HepG2 (cell line): ENCODE data around the gene CLIC1. TPM values are rescaled to one million over a fixed set of nuclear protein-coding genes. Genes with fewer than 3 reads are reported as not detected.

ENCODE experiments used
- AGO1 ChIP-seq: fragments of 200-400 bp; formaldehyde crosslinking; IDR thresholded peaks from 2 replicates; pipeline ENCODE4 v1.6.1; 2017; ENCODE audit warnings: mild to moderate bottlenecking, low read depth, low read length, moderate library complexity; ENCODE audit not compliant: poor library complexity, severe bottlenecking
- CCAR2 ChIP-seq: fragments of 200-400 bp; formaldehyde crosslinking; optimal IDR thresholded peaks from 2 replicates; pipeline ENCODE3; 2018; ENCODE audit warnings: low read depth, mild to moderate bottlenecking, low read length, moderate library complexity
- ELF1 ChIP-seq: sonication (generic); formaldehyde crosslinking; IDR thresholded peaks from 2 replicates; pipeline ENCODE4 v1.4.0; 2020; ENCODE audit warnings: missing genetic modification reagents
- GATAD1 ChIP-seq: IDR thresholded peaks from 2 replicates; pipeline ENCODE4 v1.6.1; 2016; ENCODE audit warnings: missing genetic modification reagents, missing compliant biosample characterization
- JDP2 ChIP-seq: sonication (generic); formaldehyde crosslinking; IDR thresholded peaks from 2 replicates; pipeline ENCODE4 v1.8.1; 2022; ENCODE audit warnings: missing genetic modification reagents, borderline replicate concordance
- KDM2A ChIP-seq: sonication (generic); formaldehyde crosslinking; IDR thresholded peaks from 2 replicates; pipeline ENCODE4 v1.4.0; 2020; ENCODE audit warnings: low read depth, missing genetic modification reagents, borderline replicate concordance
- KLF12 ChIP-seq: sonication (generic); formaldehyde crosslinking; IDR thresholded peaks from 2 replicates; pipeline ENCODE4 v1.4.0; 2020; ENCODE audit warnings: missing genetic modification reagents, borderline replicate concordance
- LCORL ChIP-seq, 2 experiments: fragments of 450-650 bp in 1 of 2; sonication (generic) in 1 of 2; formaldehyde crosslinking in 1 of 2; IDR thresholded peaks; 2 replicates each; pipeline versions ENCODE4 v1.5.0 to v1.6.1; 2017 to 2020; ENCODE audit warnings: antibody characterized with exemption in 1 of 2, missing genetic modification reagents in 1 of 2
- NR3C1 ChIP-seq: sonication (generic); formaldehyde crosslinking; IDR thresholded peaks from 2 replicates; pipeline ENCODE4 v1.4.0; 2020; ENCODE audit warnings: missing genetic modification reagents
- RNF2 ChIP-seq: fragments of 450-650 bp; conservative IDR thresholded peaks from 2 replicates; pipeline ENCODE4 v1.6.1; 2016; ENCODE audit warnings: low read depth
- SRSF1 ChIP-seq: fragments of 200-400 bp; formaldehyde crosslinking; optimal IDR thresholded peaks from 2 replicates; pipeline ENCODE3; 2017; ENCODE audit warnings: mild to moderate bottlenecking, low read depth, low read length, moderate library complexity
- STAG1 ChIP-seq: sonication (generic); formaldehyde crosslinking; IDR thresholded peaks from 2 replicates; pipeline ENCODE4 v1.4.0; 2020; ENCODE audit warnings: missing genetic modification reagents
- TBL1XR1 ChIP-seq: fragments of 150-350 bp; IDR thresholded peaks from 2 replicates; pipeline ENCODE4 v1.6.1; 2014; ENCODE audit warnings: borderline replicate concordance, low read length; ENCODE audit not compliant: partially characterized antibody
- TCF12 ChIP-seq, 2 experiments: fragments of 450-650 bp in 1 of 2; sonication (generic) in 1 of 2; formaldehyde crosslinking in 1 of 2; IDR thresholded peaks; 2 replicates each; pipeline versions ENCODE4 v1.6.1 to v1.8.0; 2017 to 2022; ENCODE audit warnings: antibody characterized with exemption in 1 of 2, mild to moderate bottlenecking in 1 of 2, missing genetic modification reagents in 1 of 2, moderate library complexity in 1 of 2
- TRAFD1 ChIP-seq: sonication (generic); formaldehyde crosslinking; IDR thresholded peaks from 2 replicates; pipeline ENCODE4 v1.5.1; 2020; ENCODE audit warnings: missing genetic modification reagents, mild to moderate bottlenecking, borderline replicate concordance
- ZNF24 ChIP-seq: fragments of 450-650 bp; IDR thresholded peaks from 2 replicates; pipeline ENCODE4 v1.6.1; 2017; ENCODE audit warnings: antibody characterized with exemption, mild to moderate bottlenecking
- ZNF329 ChIP-seq: sonication (generic); formaldehyde crosslinking; IDR thresholded peaks from 2 replicates; pipeline ENCODE4 v1.9.0; 2021; ENCODE audit warnings: low read depth, mild to moderate bottlenecking, missing genetic modification reagents
- ZNF430 ChIP-seq: sonication (generic); formaldehyde crosslinking; IDR thresholded peaks from 2 replicates; pipeline ENCODE4 v1.9.0; 2021; ENCODE audit warnings: mild to moderate bottlenecking, missing genetic modification reagents
- ZNF441 ChIP-seq: sonication (generic); formaldehyde crosslinking; IDR thresholded peaks from 2 replicates; pipeline ENCODE4 v1.7.0; 2021; ENCODE audit warnings: missing genetic modification reagents, borderline replicate concordance
- ZNF468 ChIP-seq: sonication (generic); formaldehyde crosslinking; IDR thresholded peaks from 2 replicates; pipeline ENCODE4 v1.8.0; 2022; ENCODE audit warnings: mild to moderate bottlenecking, moderate library complexity, missing genetic modification reagents
- ZNF503 ChIP-seq: sonication (generic); formaldehyde crosslinking; IDR thresholded peaks from 2 replicates; pipeline ENCODE4 v1.4.0; 2020; ENCODE audit warnings: missing genetic modification reagents
- ZNF510 ChIP-seq: sonication (generic); formaldehyde crosslinking; IDR thresholded peaks from 2 replicates; pipeline ENCODE4 v1.4.0; 2020; ENCODE audit warnings: low read depth, mild to moderate bottlenecking, missing genetic modification reagents
- ZNF564 ChIP-seq: sonication (generic); formaldehyde crosslinking; IDR thresholded peaks from 2 replicates; pipeline ENCODE4 v1.8.1; 2023; ENCODE audit warnings: mild to moderate bottlenecking, missing genetic modification reagents
- ZNF747 ChIP-seq: sonication (generic); formaldehyde crosslinking; IDR thresholded peaks from 2 replicates; pipeline ENCODE4 v1.8.1; 2023; ENCODE audit warnings: missing genetic modification reagents, mild to moderate bottlenecking, borderline replicate concordance
- ZNF781 ChIP-seq: sonication (generic); formaldehyde crosslinking; IDR thresholded peaks from 2 replicates; pipeline ENCODE4 v1.5.1; 2020; ENCODE audit warnings: borderline replicate concordance, mild to moderate bottlenecking, missing genetic modification reagents; ENCODE audit errors: not compliant biosample characterization
- ZNF788 ChIP-seq: sonication (generic); formaldehyde crosslinking; IDR thresholded peaks from 2 replicates; pipeline ENCODE4 v1.5.0; 2020; ENCODE audit warnings: mild to moderate bottlenecking, missing genetic modification reagents, borderline replicate concordance
- polyA plus RNA-seq, 8 experiments: library from polyadenylated mRNA; depleted of rRNA in 3 of 8; stranded (reverse) in 7 of 8; unstranded in 1 of 8; fragments of >200 nt; fragmentation: Illumina TruSeq in 4 of 8; extraction: Trizol in 4 of 8; gene quantifications; 2 replicates each; pipeline versions ENCODE4 v1.2.1 to v1.2.3, GENCODE V29; 2011 to 2016; ENCODE audit warnings: low read depth in 4 of 8, missing spikeins in 1 of 8, mixed read lengths in 1 of 8; ENCODE audit not compliant: insufficient read depth in 1 of 8
- total RNA-seq, 5 experiments: library from RNA; depleted of rRNA; stranded (reverse); fragments of >200 nt; fragmentation: Illumina TruSeq; extraction: Trizol; gene quantifications; 2 replicates each; pipeline ENCODE4 v1.2.3, GENCODE V29; 2016; ENCODE audit warnings: low read depth in 1 of 5

CLIC1 gene
- total and polyA plus RNA-seq, 2 of the 13 experiments (the other 11 are each of a cell fraction or from before 2014, with no cell fraction given), result 602 to 891 TPM

GRCh38 chr6:31702819-31703716 is 33.3 kb downstream of the CLIC1 start, which contains the start of gene ABHD16A (continued):
- no peak for TF ChIP-seq CCAR2
- TF ChIP-seq ZNF468 (CRISPR knock-in tag), result no peak
- TF ChIP-seq KLF12 (CRISPR knock-in tag), result peak; percentile 58; the same call in 1 of the 2 replicates
- TF ChIP-seq RNF2, result no peak
- no peak for TF ChIP-seq STAG1 (CRISPR knock-in tag)
- TF ChIP-seq ZNF441, result peak; percentile 56; the same call in 1 of the 2 replicates
- TF ChIP-seq AGO1, result peak; percentile 41
- TF ChIP-seq ZNF24, result 0 out of 2 replicates have a peak, but pooled peaks have one; percentile 13
- TF ChIP-seq ZNF430 (CRISPR knock-in tag), result peak; percentile 8; the same call in 1 of the 2 replicates
- peak; percentile 79; the same call in 1 of the 2 replicates for TF ChIP-seq ZNF747 (CRISPR knock-in tag)
- TF ChIP-seq ZNF788 (CRISPR knock-in tag), result peak; percentile 79; the same call in 1 of the 2 replicates
- peak; percentile 89 for TF ChIP-seq GATAD1 (CRISPR knock-in tag)
- peak; percentile 89 for TF ChIP-seq KDM2A (CRISPR knock-in tag)
- TF ChIP-seq TCF12 (IDR thresholded peaks at IDR 0.05), result no peak
- TF ChIP-seq TCF12 (CRISPR knock-in tag; IDR thresholded peaks at IDR 0.05), result no peak; the same call in 1 of the 2 replicates
- no peak for TF ChIP-seq JDP2 (CRISPR knock-in tag)
- no peak for TF ChIP-seq TRAFD1 (CRISPR knock-in tag)
- TF ChIP-seq SRSF1, result peak; percentile 60
- TF ChIP-seq ZNF510 (CRISPR knock-in tag), result peak; percentile 39; the same call in 1 of the 2 replicates
- TF ChIP-seq ZNF503 (CRISPR knock-in tag), result peak; percentile 52; the same call in 1 of the 2 replicates
- no peak for TF ChIP-seq NR3C1 (CRISPR knock-in tag)
- no peak for TF ChIP-seq LCORL (IDR thresholded peaks at IDR 0.05)
- TF ChIP-seq LCORL (CRISPR knock-in tag; IDR thresholded peaks at IDR 0.05), result peak; percentile 76; the same call in 1 of the 2 replicates
- 0 out of 2 replicates have a peak, but pooled peaks have one; percentile 68 for TF ChIP-seq ZNF329
- peak; percentile 70; the same call in 1 of the 2 replicates for TF ChIP-seq ZNF564 (CRISPR knock-in tag)
- TF ChIP-seq TBL1XR1, result peak; percentile 47
- no peak for TF ChIP-seq ZNF781 (CRISPR knock-in tag)
- peak; percentile 92 for TF ChIP-seq ELF1 (CRISPR knock-in tag)
